ENCODE data around the gene ZNF862. TPM values are rescaled to one million over a fixed set of nuclear protein-coding genes. Genes with fewer than 3 reads are reported as not detected.
A peak's percentile ranks its signal among the peaks of the same experiment; 100 is the strongest.

Gene ZNF862
- total and polyA plus RNA-seq, 2 of the 8 experiments (the other 6 are each of a cell fraction or from before 2014, with no cell fraction given) = 1.8 to 3.9 TPM

DNA sequence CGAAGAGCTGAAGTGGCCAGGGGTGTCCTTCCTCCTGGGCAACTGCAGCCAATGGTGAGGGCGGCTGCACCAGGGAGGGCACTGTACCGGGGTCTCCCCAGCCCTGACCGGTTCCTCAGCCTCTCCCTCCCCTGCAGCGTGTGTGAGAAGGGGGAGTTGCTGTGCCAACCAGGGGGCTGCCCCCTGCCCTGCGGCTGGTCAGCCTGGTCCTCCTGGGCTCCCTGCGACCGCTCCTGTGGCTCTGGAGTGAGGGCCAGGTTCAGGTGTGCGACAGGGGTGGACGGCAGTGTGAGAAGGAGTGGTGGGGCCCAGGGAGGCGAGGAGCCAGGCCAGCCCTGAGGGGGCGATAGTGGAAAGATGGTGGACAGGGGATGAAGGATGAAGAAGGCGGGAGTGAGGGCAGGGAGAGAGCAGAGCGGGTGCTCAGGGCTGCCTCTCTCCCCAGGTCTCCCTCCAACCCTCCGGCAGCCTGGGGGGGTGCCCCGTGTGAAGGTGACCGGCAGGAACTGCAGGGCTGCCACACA lies 34.6 kb upstream of the ZNF862 start:
- Histone ChIP-seq H4K5ac (ENCODE audit: insufficient read length, low read depth, low read length) (no peak overlapping the region), H3K56ac (replicated peaks; ENCODE audit: insufficient read length, low read depth, low read length) (no peak overlapping the region), H4K8ac (ENCODE audit: extremely low read depth, insufficient read depth, low read length) (peak overlapping the region; percentile 84), H4K91ac (replicated peaks; ENCODE audit: insufficient read length, low read length) (no peak overlapping the region), H2BK5ac (ENCODE audit: low read depth, low read length) (no peak overlapping the region), H3K9me3 (ENCODE audit: insufficient read depth in 2 of 2, low read depth in 1 of 2, low read length in 1 of 2) (no peaks in the 10 kb centered on the region), H3K27me3 (replicated peaks in 1 of 4; ENCODE audit: control insufficient read depth in 3 of 4, extremely low read depth in 1 of 4, insufficient read depth in 3 of 4, low read length in 3 of 4) (no peaks in the 10 kb centered on the region), H3K14ac (ENCODE audit: insufficient read length) (no peak overlapping the region), H3K4me3 (ENCODE audit: extremely low read depth in 1 of 4, insufficient read depth in 2 of 4, low read depth in 3 of 4, low read length in 4 of 4) (no peak overlapping the region), H3K36me3 (ENCODE audit: control insufficient read depth in 2 of 4, insufficient read depth in 4 of 4, low read length in 3 of 4) (no peaks in the 10 kb centered on the region), H4K20me1 (replicated peaks in 1 of 2; ENCODE audit: control insufficient read depth in 1 of 2, insufficient read depth in 2 of 2, low read length in 2 of 2) (peaks cover 0 to 2% of the 10 kb centered on the region in 2 experiments), H3K79me2 (ENCODE audit: control insufficient read depth in 1 of 2, insufficient read depth in 2 of 2, low read length in 2 of 2) (no peaks in the 10 kb centered on the region), H3K23me2 (ENCODE audit: low read depth, low read length) (peaks cover 9% of the 10 kb centered on the region; the same call in 1 of the 2 replicates), H3K79me1 (ENCODE audit: low read depth, low read length) (no peaks in the 10 kb centered on the region), H2BK120ac (replicated peaks; ENCODE audit: low read depth, low read length) (no peak overlapping the region), H2BK20ac (ENCODE audit: low read length) (no peak overlapping the region), H3K4ac (replicated peaks; ENCODE audit: insufficient read length, low read depth, low read length) (no peak overlapping the region), H3K4me2 (ENCODE audit: insufficient read depth in 1 of 2, low read depth in 2 of 2, low read length in 2 of 2) (no peak overlapping the region), H2AK5ac (ENCODE audit: low read depth, low read length) (no peak overlapping the region), H2AFZ (ENCODE audit: low read length) (no peak overlapping the region; the same call in 1 of the 2 replicates), H3K27ac (ENCODE audit: low read depth, low read length) (no peak overlapping the region; the same call in 1 of the 2 replicates), H3K9ac (replicated peaks in 1 of 4; ENCODE audit: extremely low read depth in 1 of 4, low read depth in 3 of 4, low read length in 3 of 4) (no peak overlapping the region; a peak in 1 of 7 replicates), H2BK15ac (ENCODE audit: low read length) (no peak overlapping the region), H3K23ac (ENCODE audit: insufficient read length) (no peak overlapping the region), H3K4me1 (replicated peaks in 1 of 4; ENCODE audit: control insufficient read depth in 3 of 4, insufficient read depth in 4 of 4, low read length in 3 of 4) (peaks cover 0 to 7% (median 5%) of the 10 kb centered on the region in 4 experiments; a peak in 6 of 7 replicates), H3K18ac (ENCODE audit: extremely low read depth, low read length) (no peak overlapping the region; the same call in 1 of the 2 replicates), H2BK12ac (ENCODE audit: low read depth, low read length) (no peak overlapping the region)
- ChIA-PET POLR2A (ENCODE audit: partially characterized antibody) (no interaction called here), CTCF (ENCODE audit: partially characterized antibody) (interaction anchor here (1.1 to 10.3 kb wide), 6 partner anchors 9 to 46 kb away, joined by 3 to 107 read pairs (median 28); no protein-coding TSS in a partner anchor)
- WGBS, 2 experiments (ENCODE audit: extremely low coverage in 1 of 2, insufficient coverage in 1 of 2, insufficient read length in 1 of 2, insufficient replicate concordance in 2 of 2, low coverage in 1 of 2, low lambda C conversion rate in 2 of 2, missing lambda C conversion rate in 1 of 2) = 71% methylated on average over 13 of the region's 17 CpGs; no CpG with 5 or more reads in 1 of the 2 experiments
- DNase-seq (ENCODE audit: low read depth in 1 of 2, low spot score in 2 of 2) = peak in 1 of 2 experiments; percentile 63
- TF ChIP-seq, protein P1, sequence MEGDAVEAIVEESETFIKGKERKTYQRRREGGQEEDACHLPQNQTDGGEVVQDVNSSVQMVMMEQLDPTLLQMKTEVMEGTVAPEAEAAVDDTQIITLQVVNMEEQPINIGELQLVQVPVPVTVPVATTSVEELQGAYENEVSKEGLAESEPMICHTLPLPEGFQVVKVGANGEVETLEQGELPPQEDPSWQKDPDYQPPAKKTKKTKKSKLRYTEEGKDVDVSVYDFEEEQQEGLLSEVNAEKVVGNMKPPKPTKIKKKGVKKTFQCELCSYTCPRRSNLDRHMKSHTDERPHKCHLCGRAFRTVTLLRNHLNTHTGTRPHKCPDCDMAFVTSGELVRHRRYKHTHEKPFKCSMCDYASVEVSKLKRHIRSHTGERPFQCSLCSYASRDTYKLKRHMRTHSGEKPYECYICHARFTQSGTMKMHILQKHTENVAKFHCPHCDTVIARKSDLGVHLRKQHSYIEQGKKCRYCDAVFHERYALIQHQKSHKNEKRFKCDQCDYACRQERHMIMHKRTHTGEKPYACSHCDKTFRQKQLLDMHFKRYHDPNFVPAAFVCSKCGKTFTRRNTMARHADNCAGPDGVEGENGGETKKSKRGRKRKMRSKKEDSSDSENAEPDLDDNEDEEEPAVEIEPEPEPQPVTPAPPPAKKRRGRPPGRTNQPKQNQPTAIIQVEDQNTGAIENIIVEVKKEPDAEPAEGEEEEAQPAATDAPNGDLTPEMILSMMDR (IDR thresholded peaks at IDR 0.05; ENCODE audit: control extremely low read depth in 1 of 3, insufficient read depth in 1 of 3, low read depth in 1 of 3, low read length in 3 of 3) = peak in 2 of 3 experiments; percentile 27 to 35; a peak in 2 of 4 replicates
- TF ChIP-seq HDAC2 (IDR thresholded peaks at IDR 0.05; ENCODE audit: borderline replicate concordance in 1 of 2, low read depth in 2 of 2, low read length in 2 of 2) = no peak
- no peak for FAIRE-seq
